SK-N-SH (cell line): Measurements from ENCODE around the gene GPSM3. TPM values are rescaled to one million over a fixed set of nuclear protein-coding genes. Genes with fewer than 3 reads are reported as not detected.

Source experiments
- CTCF ChIA-PET: fragments of 300-600, 350-600 bp; formaldehyde crosslinking; extraction: SDS; loops from one replicate; lab custom pipeline; 2021; lab: Yijun Ruan, JAX
- POLR2A ChIA-PET: fragments of 350-600 bp; sonication (Branson Sonifier 250); formaldehyde crosslinking; extraction: SDS; loops from one replicate; lab custom pipeline; 2020; ENCODE audit warnings: antibody characterized with exemption, inconsistent platforms; lab: Yijun Ruan, JAX
- DNase-seq: peaks from one replicate; pipeline ENCODE4 v3.0.0; 2012
- H2AFZ ChIP-seq: fragments of 200-600 bp; sonication (generic); 2 replicates; pipeline ENCODE4 v1.8.1; 2016; ENCODE audit warnings: antibody characterized with exemption, mild to moderate bottlenecking, low read depth
- H3F3A ChIP-seq: fragments of 200-600 bp; sonication (generic); replicated peaks from 2 replicates; pipeline ENCODE3; 2016; ENCODE audit warnings: antibody characterized with exemption, mild to moderate bottlenecking; ENCODE audit not compliant: insufficient read depth
- H3K27ac ChIP-seq, 2 experiments: fragments of 200-500 bp in 1 of 2; fragments of 200-600 bp in 1 of 2; sonication (Bioruptor generic) in 1 of 2; sonication (generic), shearing (Covaris generic) in 1 of 2; 2 replicates each; pipeline versions ENCODE4 v1.5.1 to v1.6.1; 2014 to 2016; ENCODE audit warnings: low read depth in 2 of 2, inconsistent platforms in 1 of 2, low read length in 1 of 2, mild to moderate bottlenecking in 1 of 2, mixed read lengths in 1 of 2
- H3K27me3 ChIP-seq: fragments of 200-600 bp; sonication (generic), shearing (Covaris generic); 2 replicates; pipeline ENCODE4 v1.6.1; 2016; ENCODE audit warnings: mixed run types; ENCODE audit not compliant: insufficient read depth
- H3K36me3 ChIP-seq, 2 experiments: fragments of 200-500 bp in 1 of 2; fragments of 200-600 bp in 1 of 2; sonication (Bioruptor generic) in 1 of 2; sonication (generic) in 1 of 2; replicated peaks in 1 of 2; 2 replicates each; pipeline versions ENCODE3 to v1.5.1; 2014 to 2016; ENCODE audit warnings: low read length in 1 of 2, mild to moderate bottlenecking in 1 of 2; ENCODE audit not compliant: insufficient read depth in 2 of 2, control insufficient read depth in 1 of 2
- H3K4me1 ChIP-seq, 2 experiments: fragments of 200-500 bp in 1 of 2; fragments of 200-600 bp in 1 of 2; sonication (Bioruptor generic) in 1 of 2; sonication (generic), shearing (Covaris generic) in 1 of 2; 2 replicates each; pipeline versions ENCODE4 v1.5.1 to v1.6.1; 2014 to 2016; ENCODE audit warnings: low read depth in 1 of 2, low read length in 1 of 2, mixed run types in 1 of 2; ENCODE audit not compliant: insufficient read depth in 2 of 2, control insufficient read depth in 1 of 2
- H3K4me2 ChIP-seq: fragments of 200-600 bp; sonication (generic), shearing (Covaris generic); 2 replicates; pipeline ENCODE4 v1.6.1; 2017; ENCODE audit warnings: mixed run types
- H3K4me3 ChIP-seq, 2 experiments: fragments of 200-500 bp in 1 of 2; fragments of 200-600 bp in 1 of 2; sonication (Bioruptor generic) in 1 of 2; sonication (generic), shearing (Covaris generic) in 1 of 2; 2 replicates each; pipeline versions ENCODE4 v1.5.1 to v1.8.1; 2014 to 2016; ENCODE audit warnings: low read depth in 2 of 2, inconsistent platforms in 1 of 2, low read length in 1 of 2, mild to moderate bottlenecking in 1 of 2, mixed read lengths in 1 of 2, moderate library complexity in 1 of 2
- H3K79me2 ChIP-seq: fragments of 200-600 bp; sonication (generic); 2 replicates; pipeline ENCODE4 v1.8.1; 2017; ENCODE audit warnings: mild to moderate bottlenecking; ENCODE audit not compliant: insufficient read depth
- H3K9ac ChIP-seq: fragments of 200-600 bp; sonication (generic); 2 replicates; pipeline ENCODE4 v1.6.1; 2017; ENCODE audit warnings: mixed run types
- H3K9me2 ChIP-seq: fragments of 200-600 bp; sonication (generic); 2 replicates; pipeline ENCODE4 v1.6.1; 2017; ENCODE audit warnings: mixed run types
- H3K9me3 ChIP-seq: fragments of 200-600 bp; sonication (generic); 2 replicates; pipeline ENCODE4 v1.6.1; 2017; ENCODE audit warnings: mixed run types, mild to moderate bottlenecking, moderate library complexity
- H4K20me1 ChIP-seq: fragments of 200-600 bp; sonication (generic); 2 replicates; pipeline ENCODE4 v1.6.1; 2017; ENCODE audit warnings: mild to moderate bottlenecking, mixed run types; ENCODE audit not compliant: insufficient read depth
- GABPA ChIP-seq: IDR thresholded peaks from 2 replicates; pipeline ENCODE4 v1.4.0; 2012; ENCODE audit warnings: low read depth, mild to moderate bottlenecking
- JUND ChIP-seq: IDR thresholded peaks from 2 replicates; pipeline ENCODE4 v1.4.0; 2012
- POLR2AphosphoS5 ChIP-seq: IDR thresholded peaks from 2 replicates; pipeline ENCODE4 v1.6.1; 2012; ENCODE audit warnings: low read depth, low read length
- TAF1 ChIP-seq: IDR thresholded peaks from 2 replicates; pipeline ENCODE4 v1.6.1; 2012; ENCODE audit warnings: low read depth, mild to moderate bottlenecking, low read length, moderate library complexity, borderline replicate concordance
- TEAD4 ChIP-seq: IDR thresholded peaks from 2 replicates; pipeline ENCODE4 v1.4.0; 2012; ENCODE audit warnings: mild to moderate bottlenecking, borderline replicate concordance; ENCODE audit not compliant: insufficient read depth
- WGBS: methylation state at CpG from one replicate; pipeline ENCODE4 v1.1.6; 2017; ENCODE audit warnings: low lambda C conversion rate; 5-methylcytosine and 5-hydroxymethylcytosine counted together
- polyA plus RNA-seq, 3 experiments: library from polyadenylated mRNA; depleted of rRNA; stranded (reverse); fragments of >200 nt; gene quantifications; 2 replicates each; pipeline ENCODE4 v1.2.3, GENCODE V29; 2012
- TF ChIP-seq, protein P1 (sequence below): fragments of 150-350 bp; IDR thresholded peaks from 2 replicates; pipeline ENCODE4 v1.6.1; 2017; ENCODE audit warnings: antibody characterized with exemption, low read length, low read depth, borderline replicate concordance
- TF ChIP-seq, protein P2 (sequence below): IDR thresholded peaks from 2 replicates; pipeline ENCODE4 v1.6.1; 2012; ENCODE audit warnings: mild to moderate bottlenecking, low read depth, low read length, moderate library complexity
- TF ChIP-seq, protein P3 (sequence below): IDR thresholded peaks from 2 replicates; pipeline ENCODE4 v1.4.0; 2012; ENCODE audit warnings: low read depth, borderline replicate concordance

Gene GPSM3
- polyA plus RNA-seq, 1 of the 3 experiments (the other 2 are of a cell fraction) = 1.5 TPM

DNA sequence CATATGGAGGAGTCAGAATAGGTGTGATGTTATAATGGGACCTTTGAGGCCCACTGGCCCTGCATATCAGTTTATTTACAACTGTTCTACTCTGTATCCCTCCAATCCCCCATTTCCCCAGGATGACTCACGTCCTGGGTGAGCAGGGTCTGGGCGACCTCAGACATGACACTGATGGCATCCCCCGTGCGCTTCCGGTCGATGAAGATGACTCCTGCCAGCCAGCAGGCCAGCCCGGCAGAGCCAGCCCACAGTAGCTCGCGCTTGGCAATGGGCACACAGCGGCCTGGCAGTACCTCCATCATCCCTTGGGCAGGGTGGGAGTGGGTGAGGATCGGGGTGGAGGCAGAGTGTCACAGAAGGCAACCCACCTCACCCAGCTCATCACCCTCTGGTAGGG is 22.1 kb downstream of the GPSM3 start:
- no peak for TF ChIP-seq JUND
- no peak for TF ChIP-seq TEAD4
- TF ChIP-seq, protein P1, sequence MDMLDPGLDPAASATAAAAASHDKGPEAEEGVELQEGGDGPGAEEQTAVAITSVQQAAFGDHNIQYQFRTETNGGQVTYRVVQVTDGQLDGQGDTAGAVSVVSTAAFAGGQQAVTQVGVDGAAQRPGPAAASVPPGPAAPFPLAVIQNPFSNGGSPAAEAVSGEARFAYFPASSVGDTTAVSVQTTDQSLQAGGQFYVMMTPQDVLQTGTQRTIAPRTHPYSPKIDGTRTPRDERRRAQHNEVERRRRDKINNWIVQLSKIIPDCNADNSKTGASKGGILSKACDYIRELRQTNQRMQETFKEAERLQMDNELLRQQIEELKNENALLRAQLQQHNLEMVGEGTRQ = no peak
- TF ChIP-seq, protein P2, sequence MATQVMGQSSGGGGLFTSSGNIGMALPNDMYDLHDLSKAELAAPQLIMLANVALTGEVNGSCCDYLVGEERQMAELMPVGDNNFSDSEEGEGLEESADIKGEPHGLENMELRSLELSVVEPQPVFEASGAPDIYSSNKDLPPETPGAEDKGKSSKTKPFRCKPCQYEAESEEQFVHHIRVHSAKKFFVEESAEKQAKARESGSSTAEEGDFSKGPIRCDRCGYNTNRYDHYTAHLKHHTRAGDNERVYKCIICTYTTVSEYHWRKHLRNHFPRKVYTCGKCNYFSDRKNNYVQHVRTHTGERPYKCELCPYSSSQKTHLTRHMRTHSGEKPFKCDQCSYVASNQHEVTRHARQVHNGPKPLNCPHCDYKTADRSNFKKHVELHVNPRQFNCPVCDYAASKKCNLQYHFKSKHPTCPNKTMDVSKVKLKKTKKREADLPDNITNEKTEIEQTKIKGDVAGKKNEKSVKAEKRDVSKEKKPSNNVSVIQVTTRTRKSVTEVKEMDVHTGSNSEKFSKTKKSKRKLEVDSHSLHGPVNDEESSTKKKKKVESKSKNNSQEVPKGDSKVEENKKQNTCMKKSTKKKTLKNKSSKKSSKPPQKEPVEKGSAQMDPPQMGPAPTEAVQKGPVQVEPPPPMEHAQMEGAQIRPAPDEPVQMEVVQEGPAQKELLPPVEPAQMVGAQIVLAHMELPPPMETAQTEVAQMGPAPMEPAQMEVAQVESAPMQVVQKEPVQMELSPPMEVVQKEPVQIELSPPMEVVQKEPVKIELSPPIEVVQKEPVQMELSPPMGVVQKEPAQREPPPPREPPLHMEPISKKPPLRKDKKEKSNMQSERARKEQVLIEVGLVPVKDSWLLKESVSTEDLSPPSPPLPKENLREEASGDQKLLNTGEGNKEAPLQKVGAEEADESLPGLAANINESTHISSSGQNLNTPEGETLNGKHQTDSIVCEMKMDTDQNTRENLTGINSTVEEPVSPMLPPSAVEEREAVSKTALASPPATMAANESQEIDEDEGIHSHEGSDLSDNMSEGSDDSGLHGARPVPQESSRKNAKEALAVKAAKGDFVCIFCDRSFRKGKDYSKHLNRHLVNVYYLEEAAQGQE = no peak
- TF ChIP-seq, protein P3, sequence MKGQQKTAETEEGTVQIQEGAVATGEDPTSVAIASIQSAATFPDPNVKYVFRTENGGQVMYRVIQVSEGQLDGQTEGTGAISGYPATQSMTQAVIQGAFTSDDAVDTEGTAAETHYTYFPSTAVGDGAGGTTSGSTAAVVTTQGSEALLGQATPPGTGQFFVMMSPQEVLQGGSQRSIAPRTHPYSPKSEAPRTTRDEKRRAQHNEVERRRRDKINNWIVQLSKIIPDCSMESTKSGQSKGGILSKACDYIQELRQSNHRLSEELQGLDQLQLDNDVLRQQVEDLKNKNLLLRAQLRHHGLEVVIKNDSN = no peak
- no peak for TF ChIP-seq TAF1
- no peak for TF ChIP-seq GABPA
- H3K9me2 ChIP-seq = no peaks in the 10 kb centered on the region
- ChIA-PET CTCF (interaction anchor here (1.6 kb wide), 1 partner anchor 51 kb away, joined by 5 read pairs; no protein-coding TSS in a partner anchor), POLR2A (interaction anchor here (1.0 to 1.9 kb wide), 2 partner anchors 9 to 59 kb away, joined by 3 to 4 read pairs; no protein-coding TSS in a partner anchor)
- peaks cover 0 to 16% of the 10 kb centered on the region in 2 experiments; a peak in 3 of 4 replicates for H3K4me1 ChIP-seq
- H3K27ac ChIP-seq = no peak overlapping the region
- H3K9ac ChIP-seq = no peak overlapping the region
- DNase-seq = no peak
- H3K36me3 ChIP-seq = peaks cover 0 to 36% of the 10 kb centered on the region in 2 experiments
- peaks cover 8% of the 10 kb centered on the region for H3F3A ChIP-seq
- no peaks in the 10 kb centered on the region for H4K20me1 ChIP-seq
- H3K4me2 ChIP-seq = no peak overlapping the region
- no peak overlapping the region for H2AFZ ChIP-seq
- H3K27me3 ChIP-seq = no peaks in the 10 kb centered on the region
- 84% methylated on average over 7 of the region's 11 CpGs for WGBS
- H3K79me2 ChIP-seq = peaks cover 37% of the 10 kb centered on the region
- no peaks in the 10 kb centered on the region for H3K9me3 ChIP-seq
- H3K4me3 ChIP-seq = no peak overlapping the region

DNA sequence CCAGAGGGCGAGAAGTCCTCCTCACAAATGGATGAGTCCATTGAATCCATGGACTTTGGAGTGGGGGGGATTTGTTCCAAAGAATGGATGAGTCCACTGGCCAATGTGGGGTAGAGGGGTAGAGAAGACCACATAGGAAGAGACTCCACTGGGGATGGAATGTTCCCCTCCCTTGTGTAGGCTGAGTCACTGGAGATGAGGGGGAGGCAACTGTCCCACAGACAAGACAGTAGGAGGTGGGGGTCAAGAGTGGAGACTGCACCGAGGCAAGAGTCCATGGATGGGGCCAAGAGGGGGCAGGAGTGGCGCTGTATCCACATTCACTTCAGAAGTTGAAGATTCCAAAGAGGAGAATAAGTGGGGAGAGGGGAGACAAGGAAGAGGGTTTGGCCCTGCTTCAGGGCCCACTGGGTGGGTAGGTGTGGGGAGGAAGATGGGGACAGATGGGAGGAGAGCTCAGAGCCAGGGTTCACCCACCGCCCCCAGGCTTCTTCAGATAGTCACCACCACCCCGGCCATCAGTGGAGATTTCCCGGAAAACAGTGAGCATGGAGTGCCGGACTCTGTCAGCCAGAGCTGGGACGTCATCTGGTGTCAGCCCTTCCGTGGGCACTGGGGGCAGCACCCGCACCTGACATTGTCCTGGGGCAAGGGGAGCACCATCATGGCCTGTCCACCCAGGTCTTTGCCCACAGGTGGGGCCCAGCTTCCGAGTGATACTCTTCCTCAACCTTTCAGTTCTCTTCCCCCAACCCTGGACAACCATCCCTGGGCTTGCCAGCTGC is 23.4 kb downstream of the GPSM3 start:
- Histone ChIP-seq H3F3A (peaks cover 8% of the 10 kb centered on the region), H3K4me1 (peaks cover 0 to 6% of the 10 kb centered on the region in 2 experiments; a peak in 1 of 4 replicates), H3K9me3 (no peaks in the 10 kb centered on the region), H4K20me1 (no peaks in the 10 kb centered on the region), H3K79me2 (peaks cover 24% of the 10 kb centered on the region), H3K4me2 (no peak overlapping the region), H3K9me2 (no peaks in the 10 kb centered on the region), H3K27me3 (no peaks in the 10 kb centered on the region), H3K4me3 (no peak overlapping the region), H3K36me3 (peaks cover 5 to 36% of the 10 kb centered on the region in 2 experiments), H3K27ac (no peak overlapping the region), H3K9ac (no peak overlapping the region), H2AFZ (no peak overlapping the region)
- POLR2A ChIA-PET = interaction anchor here (1.0 kb wide), 1 partner anchor 58 kb away, joined by 3 read pairs; no protein-coding TSS in a partner anchor
- TF ChIP-seq, protein P3 = no peak
- 0 out of 2 replicates have a peak, but pooled peaks have one; percentile 13 for TF ChIP-seq POLR2AphosphoS5
- 93% methylated on average over 7 of the region's 11 CpGs for WGBS
- CTCF ChIA-PET = interaction anchor here (1.2 to 1.3 kb wide), 2 partner anchors 22 to 39 kb away, joined by 3 to 5 read pairs; partner anchors contain the start of gene PBX2
- no peak for DNase-seq
